ENCODE data around the gene ITSN1. TPM values are rescaled to one million over a fixed set of nuclear protein-coding genes. Genes with fewer than 3 reads are reported as not detected.

ITSN1 gene
- total and polyA plus RNA-seq, 4 donors, result 20.3 to 112 (median 40.2) TPM

GRCh38 chr21:33881689-33882440 is 239.6 kb downstream of the ITSN1 start:
- TF ChIP-seq FOXA1 (IDR thresholded peaks at IDR 0.05) (no peak), EGR1 (IDR thresholded peaks at IDR 0.05; ENCODE audit: low read depth in 2 of 2) (no peak), RXRA (IDR thresholded peaks at IDR 0.05) (no peak), CTCF (IDR thresholded peaks at IDR 0.05; ENCODE audit: low read depth, low read length, missing input control) (no peak), FOXA2 (IDR thresholded peaks at IDR 0.05) (no peak), RAD21 (IDR thresholded peaks at IDR 0.05) (no peak), JUND (IDR thresholded peaks at IDR 0.05) (no peak), YY1 (IDR thresholded peaks at IDR 0.05) (no peak), ATF3 (IDR thresholded peaks at IDR 0.05) (no peak), HNF4G (IDR thresholded peaks at IDR 0.05) (no peak), REST (IDR thresholded peaks at IDR 0.05) (no peak), HNF4A (conservative IDR thresholded peaks at IDR 0.05) (no peak), ZBTB33 (IDR thresholded peaks at IDR 0.05) (no peak), NR2F2 (IDR thresholded peaks at IDR 0.05) (no peak), GABPA (IDR thresholded peaks at IDR 0.05 in 1 of 2, conservative IDR thresholded peaks at IDR 0.05 in 1 of 2) (no peak), TAF1 (conservative IDR thresholded peaks at IDR 0.05) (no peak), SP1 (IDR thresholded peaks at IDR 0.05) (no peak), MAX (IDR thresholded peaks at IDR 0.05) (no peak)
- H3K4me3 ChIP-seq (ENCODE audit: low read depth in 1 of 3, low read length in 3 of 3), result no peak overlapping the region
- WGBS, result 84% methylated on average over 9 of the region's 9 CpGs
- no peak overlapping the region for H3K9ac ChIP-seq (ENCODE audit: low read depth in 1 of 2, low read length in 2 of 2)
- no peaks in the 10 kb centered on the region for H3K36me3 ChIP-seq (ENCODE audit: control insufficient read depth in 4 of 4, insufficient read depth in 3 of 4, low read depth in 1 of 4, low read length in 3 of 4)
- H3K27me3 ChIP-seq (ENCODE audit: control insufficient read depth in 4 of 4, insufficient read depth in 4 of 4, low read length in 3 of 4), result no peaks in the 10 kb centered on the region
- no peaks in the 10 kb centered on the region for H3K4me1 ChIP-seq (ENCODE audit: control insufficient read depth in 4 of 4, insufficient read depth in 4 of 4, low read length in 3 of 4)
- no peak overlapping the region for H3K27ac ChIP-seq (ENCODE audit: low read depth in 1 of 2, low read length in 2 of 2)
- H3K9me3 ChIP-seq (ENCODE audit: control insufficient read depth in 4 of 4, low read length in 3 of 4), result no peaks in the 10 kb centered on the region
- no peak for DNase-seq (ENCODE audit: low spot score)

Data from liver (tissue), 9 donors.